ENCODE measurements around the gene SELENOT.

DNA sequence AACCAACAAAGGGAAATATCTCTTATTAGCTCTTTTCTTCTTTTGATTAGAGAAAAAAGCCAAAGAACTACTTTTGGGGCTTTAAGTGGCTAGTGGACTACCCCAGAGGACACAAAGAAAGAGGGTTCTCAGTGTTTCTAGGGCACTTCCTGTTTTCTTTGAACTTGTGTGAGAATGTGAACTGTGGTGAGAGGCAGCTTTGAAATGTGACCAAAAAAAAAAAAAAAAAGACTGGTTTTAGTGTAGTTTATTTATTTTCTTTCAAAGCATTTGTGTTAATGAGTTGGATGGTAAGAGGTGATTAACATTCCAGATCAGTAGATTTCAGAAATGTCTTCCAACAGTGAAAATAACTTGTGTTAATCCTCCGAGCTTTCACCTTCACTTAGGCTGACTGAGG, 32.4 kb downstream of the SELENOT start:
- TF ChIP-seq, protein P1, sequence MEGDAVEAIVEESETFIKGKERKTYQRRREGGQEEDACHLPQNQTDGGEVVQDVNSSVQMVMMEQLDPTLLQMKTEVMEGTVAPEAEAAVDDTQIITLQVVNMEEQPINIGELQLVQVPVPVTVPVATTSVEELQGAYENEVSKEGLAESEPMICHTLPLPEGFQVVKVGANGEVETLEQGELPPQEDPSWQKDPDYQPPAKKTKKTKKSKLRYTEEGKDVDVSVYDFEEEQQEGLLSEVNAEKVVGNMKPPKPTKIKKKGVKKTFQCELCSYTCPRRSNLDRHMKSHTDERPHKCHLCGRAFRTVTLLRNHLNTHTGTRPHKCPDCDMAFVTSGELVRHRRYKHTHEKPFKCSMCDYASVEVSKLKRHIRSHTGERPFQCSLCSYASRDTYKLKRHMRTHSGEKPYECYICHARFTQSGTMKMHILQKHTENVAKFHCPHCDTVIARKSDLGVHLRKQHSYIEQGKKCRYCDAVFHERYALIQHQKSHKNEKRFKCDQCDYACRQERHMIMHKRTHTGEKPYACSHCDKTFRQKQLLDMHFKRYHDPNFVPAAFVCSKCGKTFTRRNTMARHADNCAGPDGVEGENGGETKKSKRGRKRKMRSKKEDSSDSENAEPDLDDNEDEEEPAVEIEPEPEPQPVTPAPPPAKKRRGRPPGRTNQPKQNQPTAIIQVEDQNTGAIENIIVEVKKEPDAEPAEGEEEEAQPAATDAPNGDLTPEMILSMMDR (IDR thresholded peaks at IDR 0.05; ENCODE audit: poor library complexity, severe bottlenecking), result no peak
- TF ChIP-seq EP300 (conservative IDR thresholded peaks at IDR 0.05; ENCODE audit: poor library complexity, severe bottlenecking) (no peak), POLR2AphosphoS5 (IDR thresholded peaks at IDR 0.05) (no peak), SMC3 (conservative IDR thresholded peaks at IDR 0.05; ENCODE audit: poor library complexity) (no peak), EZH2 (IDR thresholded peaks at IDR 0.05; ENCODE audit: borderline replicate concordance, insufficient read depth, low read length, poor library complexity, severe bottlenecking) (no peak)
- TF ChIP-seq, protein P2, sequence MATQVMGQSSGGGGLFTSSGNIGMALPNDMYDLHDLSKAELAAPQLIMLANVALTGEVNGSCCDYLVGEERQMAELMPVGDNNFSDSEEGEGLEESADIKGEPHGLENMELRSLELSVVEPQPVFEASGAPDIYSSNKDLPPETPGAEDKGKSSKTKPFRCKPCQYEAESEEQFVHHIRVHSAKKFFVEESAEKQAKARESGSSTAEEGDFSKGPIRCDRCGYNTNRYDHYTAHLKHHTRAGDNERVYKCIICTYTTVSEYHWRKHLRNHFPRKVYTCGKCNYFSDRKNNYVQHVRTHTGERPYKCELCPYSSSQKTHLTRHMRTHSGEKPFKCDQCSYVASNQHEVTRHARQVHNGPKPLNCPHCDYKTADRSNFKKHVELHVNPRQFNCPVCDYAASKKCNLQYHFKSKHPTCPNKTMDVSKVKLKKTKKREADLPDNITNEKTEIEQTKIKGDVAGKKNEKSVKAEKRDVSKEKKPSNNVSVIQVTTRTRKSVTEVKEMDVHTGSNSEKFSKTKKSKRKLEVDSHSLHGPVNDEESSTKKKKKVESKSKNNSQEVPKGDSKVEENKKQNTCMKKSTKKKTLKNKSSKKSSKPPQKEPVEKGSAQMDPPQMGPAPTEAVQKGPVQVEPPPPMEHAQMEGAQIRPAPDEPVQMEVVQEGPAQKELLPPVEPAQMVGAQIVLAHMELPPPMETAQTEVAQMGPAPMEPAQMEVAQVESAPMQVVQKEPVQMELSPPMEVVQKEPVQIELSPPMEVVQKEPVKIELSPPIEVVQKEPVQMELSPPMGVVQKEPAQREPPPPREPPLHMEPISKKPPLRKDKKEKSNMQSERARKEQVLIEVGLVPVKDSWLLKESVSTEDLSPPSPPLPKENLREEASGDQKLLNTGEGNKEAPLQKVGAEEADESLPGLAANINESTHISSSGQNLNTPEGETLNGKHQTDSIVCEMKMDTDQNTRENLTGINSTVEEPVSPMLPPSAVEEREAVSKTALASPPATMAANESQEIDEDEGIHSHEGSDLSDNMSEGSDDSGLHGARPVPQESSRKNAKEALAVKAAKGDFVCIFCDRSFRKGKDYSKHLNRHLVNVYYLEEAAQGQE (IDR thresholded peaks at IDR 0.05; ENCODE audit: borderline replicate concordance), result no peak

Measured in neural cell (in vitro differentiated cells).